Suprapubic skin (tissue), 3 donors: ENCODE measurements around the gene UCN2.

Experiments
- EP300 ChIP-seq: sonication (generic); formaldehyde crosslinking; IDR thresholded peaks from one replicate; pipeline ENCODE4 v1.6.1; 2017; ENCODE audit warnings: antibody characterized with exemption
- POLR2A ChIP-seq, 2 donors: fragments of 450-650 bp; IDR thresholded peaks; one replicate each; pipeline ENCODE4 v1.6.1; 2017; ENCODE audit warnings: antibody characterized with exemption in 2 of 2, mild to moderate bottlenecking in 2 of 2, moderate library complexity in 2 of 2
- TF ChIP-seq, protein P1 (sequence below), 2 donors: fragments of 200-600 bp in 1 of 2; fragments of 450-650 bp in 1 of 2; sonication (generic) in 1 of 2; IDR thresholded peaks; one replicate each; pipeline ENCODE4 v1.5.1; 2016 to 2019; ENCODE audit warnings: antibody characterized with exemption in 2 of 2, mild to moderate bottlenecking in 1 of 2, moderate library complexity in 1 of 2

GRCh38 chr3:48609088-48610005 is 45.8 kb upstream of the UCN2 start, which contains the start of gene UQCRC1:
- TF ChIP-seq, protein P1, sequence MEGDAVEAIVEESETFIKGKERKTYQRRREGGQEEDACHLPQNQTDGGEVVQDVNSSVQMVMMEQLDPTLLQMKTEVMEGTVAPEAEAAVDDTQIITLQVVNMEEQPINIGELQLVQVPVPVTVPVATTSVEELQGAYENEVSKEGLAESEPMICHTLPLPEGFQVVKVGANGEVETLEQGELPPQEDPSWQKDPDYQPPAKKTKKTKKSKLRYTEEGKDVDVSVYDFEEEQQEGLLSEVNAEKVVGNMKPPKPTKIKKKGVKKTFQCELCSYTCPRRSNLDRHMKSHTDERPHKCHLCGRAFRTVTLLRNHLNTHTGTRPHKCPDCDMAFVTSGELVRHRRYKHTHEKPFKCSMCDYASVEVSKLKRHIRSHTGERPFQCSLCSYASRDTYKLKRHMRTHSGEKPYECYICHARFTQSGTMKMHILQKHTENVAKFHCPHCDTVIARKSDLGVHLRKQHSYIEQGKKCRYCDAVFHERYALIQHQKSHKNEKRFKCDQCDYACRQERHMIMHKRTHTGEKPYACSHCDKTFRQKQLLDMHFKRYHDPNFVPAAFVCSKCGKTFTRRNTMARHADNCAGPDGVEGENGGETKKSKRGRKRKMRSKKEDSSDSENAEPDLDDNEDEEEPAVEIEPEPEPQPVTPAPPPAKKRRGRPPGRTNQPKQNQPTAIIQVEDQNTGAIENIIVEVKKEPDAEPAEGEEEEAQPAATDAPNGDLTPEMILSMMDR (IDR thresholded peaks at IDR 0.05), result peak; percentile 47 to 88
- TF ChIP-seq POLR2A (IDR thresholded peaks at IDR 0.05) (peak in 1 of 2 donors; percentile 34), EP300 (no peak)
